GM19025 (cell line): ENCODE data around the gene CDYL2.
"Not testable (repeated sequence)": the region's sequence is repeated elsewhere in the genome, so short reads cannot be mapped to it uniquely, and the experiment has no call there.

Experiments
- ATAC-seq: cut with Tn5 transposase; IDR thresholded peaks from one replicate; pipeline ENCODE4 v1.9.1; 2021; ENCODE audit warnings: mild to moderate bottlenecking, low read depth, moderate library complexity; ENCODE audit not compliant: unreplicated experiment

Gene CDYL2

GRCh38 chr16:80752541-80752940, 51.9 kb downstream of the CDYL2 start:
- no peak for ATAC-seq

GRCh38 chr16:80751167-80751566, 53.2 kb downstream of the CDYL2 start:
- no peak for ATAC-seq

- ATAC-seq: no peak
Observed at GRCh38 chr16:80746231-80746630, 58.2 kb downstream of the CDYL2 start.

- no peak for ATAC-seq
Observed at GRCh38 chr16:80744856-80745255, 59.5 kb downstream of the CDYL2 start.

- no peak for ATAC-seq
Observed at GRCh38 chr16:80743772-80744171, 60.6 kb downstream of the CDYL2 start.

GRCh38 chr16:80743273-80743672, 61.1 kb downstream of the CDYL2 start:
- no peak for ATAC-seq

- no peak for ATAC-seq
Observed at GRCh38 chr16:80742331-80742730, 62.1 kb downstream of the CDYL2 start.

GRCh38 chr16:80741724-80742123, 62.7 kb downstream of the CDYL2 start:
- ATAC-seq: no peak

- ATAC-seq: no peak
Observed at GRCh38 chr16:80739523-80739922, 64.9 kb downstream of the CDYL2 start.

GRCh38 chr16:80738521-80738920, 65.9 kb downstream of the CDYL2 start:
- ATAC-seq: no peak

- ATAC-seq: no peak
Observed at GRCh38 chr16:80735846-80736245, 68.6 kb downstream of the CDYL2 start.

- ATAC-seq: no peak
Observed at GRCh38 chr16:80733407-80733806, 71.0 kb downstream of the CDYL2 start.

GRCh38 chr16:80731915-80732314, 72.5 kb downstream of the CDYL2 start:
- ATAC-seq: no peak

- ATAC-seq: not testable (repeated sequence)
Observed at GRCh38 chr16:80727066-80727763, 77.2 kb downstream of the CDYL2 start.

- no peak for ATAC-seq
Observed at GRCh38 chr16:80725566-80726162, 78.7 kb downstream of the CDYL2 start.

GRCh38 chr16:80723981-80724380, 80.4 kb downstream of the CDYL2 start:
- ATAC-seq: no peak

- ATAC-seq: no peak
Observed at GRCh38 chr16:80723091-80723490, 81.3 kb downstream of the CDYL2 start.

- ATAC-seq: no peak
Observed at GRCh38 chr16:80720804-80721371, 83.5 kb downstream of the CDYL2 start.

- no peak for ATAC-seq
Observed at GRCh38 chr16:80719573-80719972, 84.8 kb downstream of the CDYL2 start.

GRCh38 chr16:80718480-80719220, 85.7 kb downstream of the CDYL2 start:
- ATAC-seq: no peak

GRCh38 chr16:80717611-80718010, 86.8 kb downstream of the CDYL2 start:
- no peak for ATAC-seq
